SK-N-SH (cell line): Measurements from ENCODE around the gene BBIP1. TPM values are rescaled to one million over a fixed set of nuclear protein-coding genes. Genes with fewer than 3 reads are reported as not detected.

Experiments used
- CTCF ChIA-PET: fragments of 300-600, 350-600 bp; formaldehyde crosslinking; extraction: SDS; loops from one replicate; lab custom pipeline; 2021; lab: Yijun Ruan, JAX
- POLR2A ChIA-PET: fragments of 350-600 bp; sonication (Branson Sonifier 250); formaldehyde crosslinking; extraction: SDS; loops from one replicate; lab custom pipeline; 2020; ENCODE audit warnings: antibody characterized with exemption, inconsistent platforms; lab: Yijun Ruan, JAX
- DNase-seq: peaks from one replicate; pipeline ENCODE4 v3.0.0; 2012
- H2AFZ ChIP-seq: fragments of 200-600 bp; sonication (generic); 2 replicates; pipeline ENCODE4 v1.8.1; 2016; ENCODE audit warnings: antibody characterized with exemption, mild to moderate bottlenecking, low read depth
- H3F3A ChIP-seq: fragments of 200-600 bp; sonication (generic); replicated peaks from 2 replicates; pipeline ENCODE3; 2016; ENCODE audit warnings: antibody characterized with exemption, mild to moderate bottlenecking; ENCODE audit not compliant: insufficient read depth
- H3K27ac ChIP-seq, 2 experiments: fragments of 200-500 bp in 1 of 2; fragments of 200-600 bp in 1 of 2; sonication (Bioruptor generic) in 1 of 2; sonication (generic), shearing (Covaris generic) in 1 of 2; 2 replicates each; pipeline versions ENCODE4 v1.5.1 to v1.6.1; 2014 to 2016; ENCODE audit warnings: low read depth in 2 of 2, inconsistent platforms in 1 of 2, low read length in 1 of 2, mild to moderate bottlenecking in 1 of 2, mixed read lengths in 1 of 2
- H3K27me3 ChIP-seq: fragments of 200-600 bp; sonication (generic), shearing (Covaris generic); 2 replicates; pipeline ENCODE4 v1.6.1; 2016; ENCODE audit warnings: mixed run types; ENCODE audit not compliant: insufficient read depth
- H3K36me3 ChIP-seq, 2 experiments: fragments of 200-500 bp in 1 of 2; fragments of 200-600 bp in 1 of 2; sonication (Bioruptor generic) in 1 of 2; sonication (generic) in 1 of 2; replicated peaks in 1 of 2; 2 replicates each; pipeline versions ENCODE3 to v1.5.1; 2014 to 2016; ENCODE audit warnings: low read length in 1 of 2, mild to moderate bottlenecking in 1 of 2; ENCODE audit not compliant: insufficient read depth in 2 of 2, control insufficient read depth in 1 of 2
- H3K4me1 ChIP-seq, 2 experiments: fragments of 200-500 bp in 1 of 2; fragments of 200-600 bp in 1 of 2; sonication (Bioruptor generic) in 1 of 2; sonication (generic), shearing (Covaris generic) in 1 of 2; 2 replicates each; pipeline versions ENCODE4 v1.5.1 to v1.6.1; 2014 to 2016; ENCODE audit warnings: low read depth in 1 of 2, low read length in 1 of 2, mixed run types in 1 of 2; ENCODE audit not compliant: insufficient read depth in 2 of 2, control insufficient read depth in 1 of 2
- H3K4me2 ChIP-seq: fragments of 200-600 bp; sonication (generic), shearing (Covaris generic); 2 replicates; pipeline ENCODE4 v1.6.1; 2017; ENCODE audit warnings: mixed run types
- H3K4me3 ChIP-seq, 2 experiments: fragments of 200-500 bp in 1 of 2; fragments of 200-600 bp in 1 of 2; sonication (Bioruptor generic) in 1 of 2; sonication (generic), shearing (Covaris generic) in 1 of 2; 2 replicates each; pipeline versions ENCODE4 v1.5.1 to v1.8.1; 2014 to 2016; ENCODE audit warnings: low read depth in 2 of 2, inconsistent platforms in 1 of 2, low read length in 1 of 2, mild to moderate bottlenecking in 1 of 2, mixed read lengths in 1 of 2, moderate library complexity in 1 of 2
- H3K79me2 ChIP-seq: fragments of 200-600 bp; sonication (generic); 2 replicates; pipeline ENCODE4 v1.8.1; 2017; ENCODE audit warnings: mild to moderate bottlenecking; ENCODE audit not compliant: insufficient read depth
- H3K9ac ChIP-seq: fragments of 200-600 bp; sonication (generic); 2 replicates; pipeline ENCODE4 v1.6.1; 2017; ENCODE audit warnings: mixed run types
- H3K9me2 ChIP-seq: fragments of 200-600 bp; sonication (generic); 2 replicates; pipeline ENCODE4 v1.6.1; 2017; ENCODE audit warnings: mixed run types
- H3K9me3 ChIP-seq: fragments of 200-600 bp; sonication (generic); 2 replicates; pipeline ENCODE4 v1.6.1; 2017; ENCODE audit warnings: mixed run types, mild to moderate bottlenecking, moderate library complexity
- H4K20me1 ChIP-seq: fragments of 200-600 bp; sonication (generic); 2 replicates; pipeline ENCODE4 v1.6.1; 2017; ENCODE audit warnings: mild to moderate bottlenecking, mixed run types; ENCODE audit not compliant: insufficient read depth
- CTCF ChIP-seq: fragments of 200-600 bp; sonication (generic); IDR thresholded peaks from 2 replicates; pipeline ENCODE4 v1.6.1; 2017; ENCODE audit warnings: antibody characterized with exemption, mild to moderate bottlenecking, moderate library complexity
- EP300 ChIP-seq, 2 experiments: IDR thresholded peaks; 2 replicates each; pipeline versions ENCODE4 v1.4.0 to v1.6.1; 2012; ENCODE audit warnings: borderline replicate concordance in 1 of 2, low read depth in 1 of 2, low read length in 1 of 2
- FOXJ3 ChIP-seq: sonication (generic); formaldehyde crosslinking; IDR thresholded peaks from 2 replicates; pipeline ENCODE4 v1.5.1; 2020; ENCODE audit warnings: mild to moderate bottlenecking, missing genetic modification reagents
- FOXM1 ChIP-seq: IDR thresholded peaks from 2 replicates; pipeline ENCODE4 v1.4.0; 2012; ENCODE audit warnings: low read depth, mild to moderate bottlenecking
- IRF3 ChIP-seq: fragments of 150-350 bp; IDR thresholded peaks from 2 replicates; pipeline ENCODE4 v1.6.1; 2016; ENCODE audit warnings: mild to moderate bottlenecking, low read depth, low read length
- MXI1 ChIP-seq: IDR thresholded peaks from 2 replicates; pipeline ENCODE4 v1.6.1; 2012; ENCODE audit warnings: mild to moderate bottlenecking, low read depth, low read length, improper control_type of control experiment
- NRF1 ChIP-seq: IDR thresholded peaks from 2 replicates; pipeline ENCODE4 v1.6.1; 2012; ENCODE audit warnings: low read depth, mild to moderate bottlenecking, low read length
- POLR2AphosphoS5 ChIP-seq: IDR thresholded peaks from 2 replicates; pipeline ENCODE4 v1.6.1; 2012; ENCODE audit warnings: low read depth, low read length
- RAD21 ChIP-seq: IDR thresholded peaks from 2 replicates; pipeline ENCODE4 v1.6.1; 2012; ENCODE audit warnings: mild to moderate bottlenecking, low read length
- RCOR1 ChIP-seq: fragments of 150-350 bp; IDR thresholded peaks from 2 replicates; pipeline ENCODE4 v1.6.1; 2017; ENCODE audit warnings: antibody characterized with exemption, low read length
- REST ChIP-seq: IDR thresholded peaks from 2 replicates; pipeline ENCODE4 v1.6.1; 2012; ENCODE audit warnings: mild to moderate bottlenecking, low read depth, low read length, moderate library complexity
- SIN3A ChIP-seq: IDR thresholded peaks from 2 replicates; pipeline ENCODE4 v1.6.1; 2012; ENCODE audit warnings: low read depth, mild to moderate bottlenecking, low read length, moderate library complexity, borderline replicate concordance
- SMC3 ChIP-seq: IDR thresholded peaks from 2 replicates; pipeline ENCODE4 v1.6.1; 2012; ENCODE audit warnings: low read depth, low read length, improper control_type of control experiment
- TAF1 ChIP-seq: IDR thresholded peaks from 2 replicates; pipeline ENCODE4 v1.6.1; 2012; ENCODE audit warnings: low read depth, mild to moderate bottlenecking, low read length, moderate library complexity, borderline replicate concordance
- TEAD4 ChIP-seq: IDR thresholded peaks from 2 replicates; pipeline ENCODE4 v1.4.0; 2012; ENCODE audit warnings: mild to moderate bottlenecking, borderline replicate concordance; ENCODE audit not compliant: insufficient read depth
- USF1 ChIP-seq: IDR thresholded peaks from 2 replicates; pipeline ENCODE4 v1.4.0; 2012; ENCODE audit warnings: low read depth, borderline replicate concordance
- ZBTB33 ChIP-seq: IDR thresholded peaks from 2 replicates; pipeline ENCODE4 v1.4.0; 2012; ENCODE audit warnings: low read depth, borderline replicate concordance
- WGBS: methylation state at CpG from one replicate; pipeline ENCODE4 v1.1.6; 2017; ENCODE audit warnings: low lambda C conversion rate; 5-methylcytosine and 5-hydroxymethylcytosine counted together
- polyA plus RNA-seq, 3 experiments: library from polyadenylated mRNA; depleted of rRNA; stranded (reverse); fragments of >200 nt; gene quantifications; 2 replicates each; pipeline ENCODE4 v1.2.3, GENCODE V29; 2012

BBIP1 gene
- polyA plus RNA-seq, 1 of the 3 experiments (the other 2 are of a cell fraction) = 16.2 TPM

- TF ChIP-seq SIN3A (peak; percentile 54; the same call in 1 of the 2 replicates), POLR2AphosphoS5 (no peak; the same call in 1 of the 2 replicates), NRF1 (no peak), FOXM1 (no peak), ZBTB33 (no peak)
These were observed 460 bp upstream of the BBIP1 start, which contains the start of gene SHOC2 (continued) for GRCh38 chr10:110919349-110919931.

- WGBS = 3% methylated on average over 4 of the region's 15 CpGs
- ChIA-PET POLR2A (interaction anchor here (0.8 to 1.8 kb wide), 7 partner anchors 8 to 838 kb away, joined by 3 to 11 read pairs (median 3); partner anchors contain the start of gene PDCD4), CTCF (interaction anchor here (1.0 to 2.4 kb wide), 9 partner anchors 8 to 318 kb away, joined by 3 to 7 read pairs (median 4); no protein-coding TSS in a partner anchor)
- Histone ChIP-seq H3K4me1 (peaks cover 11 to 23% of the 10 kb centered on the region in 2 experiments; a peak in 3 of 4 replicates), H3F3A (peaks cover 13% of the 10 kb centered on the region), H3K27ac (peak overlapping the region; percentile 99), H3K4me3 (peak overlapping the region; percentile 78 to 86), H4K20me1 (peaks cover 25% of the 10 kb centered on the region), H3K9ac (peak overlapping the region; percentile 98), H3K4me2 (peak overlapping the region; percentile 63), H3K9me2 (no peaks in the 10 kb centered on the region), H3K79me2 (peaks cover 45% of the 10 kb centered on the region), H3K9me3 (no peaks in the 10 kb centered on the region; the same call in 1 of the 2 replicates), H3K27me3 (no peaks in the 10 kb centered on the region), H2AFZ (peak overlapping the region; percentile 72; the same call in 1 of the 2 replicates), H3K36me3 (peaks cover 2 to 6% of the 10 kb centered on the region in 2 experiments)
- no peak for DNase-seq
- TF ChIP-seq CTCF (peak; percentile 8; the same call in 1 of the 2 replicates), RCOR1 (no peak), IRF3 (no peak), EP300 (IDR thresholded peaks at IDR 0.05; ENCODE audit: borderline replicate concordance in 1 of 2, low read depth in 1 of 2, low read length in 1 of 2) (no peak), ZBTB33 (no peak), REST (peak; percentile 27; the same call in 1 of the 2 replicates), MXI1 (no peak), USF1 (no peak), SMC3 (peak; percentile 25; the same call in 1 of the 2 replicates), TEAD4 (no peak), FOXJ3 (no peak), TAF1 (no peak; the same call in 1 of the 2 replicates), SIN3A (no peak), RAD21 (no peak)
These were observed 724 bp downstream of the BBIP1 start for GRCh38 chr10:110918269-110918642.
